AG10803 (cell line): ENCODE data around the gene RILPL2.
"Not testable (repeated sequence)": the region's sequence is repeated elsewhere in the genome, so short reads cannot be mapped to it uniquely, and the experiment has no call there.

Experiments
- DNase-seq: peaks from one replicate; pipeline ENCODE4 v3.0.0; 2010; ENCODE audit warnings: low read depth
- H3K4me3 ChIP-seq: 2 replicates; pipeline ENCODE4 v1.5.1; 2011; ENCODE audit warnings: mild to moderate bottlenecking, low read length, control low read depth
- TF ChIP-seq, protein P1 (sequence below): conservative IDR thresholded peaks from 2 replicates; pipeline ENCODE4 v1.5.1; 2011; ENCODE audit warnings: mild to moderate bottlenecking, low read length, control low read depth, inconsistent platforms

RILPL2 gene

GRCh38 chr12:123436017-123436964, at the start of gene RILPL2:
Gene RILPL2, minus strand, starts transcription at chr12:123436684. Its CDS starts 264 bp downstream, at chr12:123436420.
- TF ChIP-seq, protein P1, sequence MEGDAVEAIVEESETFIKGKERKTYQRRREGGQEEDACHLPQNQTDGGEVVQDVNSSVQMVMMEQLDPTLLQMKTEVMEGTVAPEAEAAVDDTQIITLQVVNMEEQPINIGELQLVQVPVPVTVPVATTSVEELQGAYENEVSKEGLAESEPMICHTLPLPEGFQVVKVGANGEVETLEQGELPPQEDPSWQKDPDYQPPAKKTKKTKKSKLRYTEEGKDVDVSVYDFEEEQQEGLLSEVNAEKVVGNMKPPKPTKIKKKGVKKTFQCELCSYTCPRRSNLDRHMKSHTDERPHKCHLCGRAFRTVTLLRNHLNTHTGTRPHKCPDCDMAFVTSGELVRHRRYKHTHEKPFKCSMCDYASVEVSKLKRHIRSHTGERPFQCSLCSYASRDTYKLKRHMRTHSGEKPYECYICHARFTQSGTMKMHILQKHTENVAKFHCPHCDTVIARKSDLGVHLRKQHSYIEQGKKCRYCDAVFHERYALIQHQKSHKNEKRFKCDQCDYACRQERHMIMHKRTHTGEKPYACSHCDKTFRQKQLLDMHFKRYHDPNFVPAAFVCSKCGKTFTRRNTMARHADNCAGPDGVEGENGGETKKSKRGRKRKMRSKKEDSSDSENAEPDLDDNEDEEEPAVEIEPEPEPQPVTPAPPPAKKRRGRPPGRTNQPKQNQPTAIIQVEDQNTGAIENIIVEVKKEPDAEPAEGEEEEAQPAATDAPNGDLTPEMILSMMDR: no peak; the same call in 1 of the 2 replicates
- peak within 1 kb of the TSS; percentile 89 for H3K4me3 ChIP-seq
- DNase-seq: peak; percentile 83

GRCh38 chr12:123485756-123486155, 49.3 kb upstream of the RILPL2 start:
- H3K4me3 ChIP-seq: no peak overlapping the region
- DNase-seq: no peak
- TF ChIP-seq, protein P1: no peak

DNA sequence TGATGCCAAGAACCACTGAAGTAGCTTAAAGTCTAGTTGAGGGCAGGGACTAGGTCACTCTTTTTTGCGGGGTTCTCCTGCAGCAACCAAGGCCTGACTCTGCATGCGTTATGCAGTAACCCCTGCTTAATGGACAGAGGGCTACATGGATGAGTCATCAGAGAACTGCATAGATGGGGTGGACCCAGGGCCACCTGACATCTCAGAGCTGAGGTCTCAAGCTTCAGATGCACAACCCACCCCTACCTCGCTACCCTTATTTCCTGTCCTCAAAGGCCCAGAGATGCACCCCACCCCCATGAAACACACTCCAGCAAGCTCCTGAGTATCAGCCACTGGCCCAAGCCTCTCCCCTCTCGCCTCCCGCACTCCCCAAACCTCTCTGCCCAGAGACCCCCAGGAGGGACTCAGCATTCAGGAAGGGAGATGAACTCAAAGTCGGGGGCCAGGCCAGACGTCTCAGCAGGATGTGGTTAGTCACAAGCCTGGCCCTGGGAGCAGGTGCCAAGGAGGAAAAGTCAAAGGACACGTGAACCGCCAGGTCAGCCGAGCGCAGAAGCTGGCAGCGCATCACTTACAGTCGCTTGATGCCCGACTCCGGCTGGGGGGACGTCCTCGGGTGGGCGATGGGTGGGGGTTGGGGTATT, 47.2 kb upstream of the RILPL2 start:
- no peak for DNase-seq
- TF ChIP-seq, protein P1: no peak
- no peak overlapping the region for H3K4me3 ChIP-seq

DNA sequence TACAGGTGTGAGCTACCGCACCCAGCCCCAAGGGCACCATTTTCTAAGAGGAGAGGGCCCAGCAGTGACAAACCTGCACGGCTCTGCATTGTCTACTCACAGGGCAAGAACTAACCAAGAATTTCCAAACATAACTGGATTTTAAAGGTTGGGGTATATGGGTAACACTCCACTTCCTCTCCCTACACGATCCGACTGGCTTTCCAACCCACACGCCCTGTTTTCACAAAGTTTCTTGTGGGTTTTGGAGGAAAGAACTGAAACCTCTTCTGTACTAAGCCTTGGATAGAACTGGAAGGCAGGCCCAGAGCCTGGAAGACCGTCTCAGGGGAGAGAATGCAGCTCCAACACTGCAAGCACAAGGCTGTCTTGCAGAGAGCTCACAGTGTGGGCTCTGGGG, 46.4 kb upstream of the RILPL2 start:
- DNase-seq: no peak
- TF ChIP-seq, protein P1: no peak
- no peak overlapping the region for H3K4me3 ChIP-seq

- not testable (repeated sequence) for H3K4me3 ChIP-seq, DNase-seq
Measured at GRCh38 chr12:123481251-123481650, 44.8 kb upstream of the RILPL2 start.

- no peak for DNase-seq
- no peak overlapping the region for H3K4me3 ChIP-seq
- TF ChIP-seq, protein P1: no peak
Measured at GRCh38 chr12:123479442-123480180, 43.1 kb upstream of the RILPL2 start.

DNA sequence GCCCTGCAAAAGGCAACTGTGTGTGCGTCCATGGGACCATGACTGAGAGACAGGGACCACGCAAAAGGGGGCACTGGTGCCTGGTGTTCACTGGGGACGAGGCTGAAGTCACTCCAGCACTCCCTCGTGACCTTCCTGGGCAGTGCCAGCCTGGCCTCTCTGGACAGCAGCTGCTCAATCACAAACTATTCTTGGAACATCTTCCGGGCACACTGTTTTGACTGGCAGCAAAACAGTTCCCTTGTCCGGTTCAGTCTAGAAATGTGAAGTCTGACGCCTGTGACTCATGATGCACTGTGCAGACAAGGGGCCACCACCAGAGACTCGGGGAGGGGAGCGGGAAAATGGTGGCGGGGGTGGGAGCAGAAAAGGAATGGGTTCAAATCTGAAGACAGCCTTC, 42.3 kb upstream of the RILPL2 start:
- TF ChIP-seq, protein P1: no peak
- no peak overlapping the region for H3K4me3 ChIP-seq
- peak; percentile 7 for DNase-seq
